ENCODE results near the gene GATB. TPM values are rescaled to one million over a fixed set of nuclear protein-coding genes. Genes with fewer than 3 reads are reported as not detected.

GATB gene
- total RNA-seq, 1 donor from 2014 or later: 18.0 TPM

- H3K9me3 Mint-ChIP-seq (ENCODE audit: unreplicated experiment): no peaks in the 10 kb centered on the region
- DNase-seq (ENCODE audit: extremely low spot score, unreplicated experiment): no peak
- no peak overlapping the region for H3K4me3 Mint-ChIP-seq (ENCODE audit: unreplicated experiment)
- peak overlapping the region; percentile 75 for H3K27ac Mint-ChIP-seq (ENCODE audit: unreplicated experiment)
- peaks cover 10% of the 10 kb centered on the region for H3K4me1 Mint-ChIP-seq (ENCODE audit: unreplicated experiment)
- peaks cover 20% of the 10 kb centered on the region for H3K27me3 Mint-ChIP-seq (ENCODE audit: unreplicated experiment)
- no peaks in the 10 kb centered on the region for H3K36me3 Mint-ChIP-seq (ENCODE audit: unreplicated experiment)
- no peak for TF ChIP-seq CTCF (IDR thresholded peaks at IDR 0.05)
Measured at GRCh38 chr4:151797853-151798252, 37.0 kb upstream of the GATB start.

- no peak overlapping the region for H3K4me3 Mint-ChIP-seq (ENCODE audit: unreplicated experiment)
- DNase-seq (ENCODE audit: extremely low spot score, unreplicated experiment): no peak
- H3K9me3 Mint-ChIP-seq (ENCODE audit: unreplicated experiment): no peaks in the 10 kb centered on the region
- H3K36me3 Mint-ChIP-seq (ENCODE audit: unreplicated experiment): no peaks in the 10 kb centered on the region
- peaks cover 7% of the 10 kb centered on the region for H3K4me1 Mint-ChIP-seq (ENCODE audit: unreplicated experiment)
- H3K27ac Mint-ChIP-seq (ENCODE audit: unreplicated experiment): peak overlapping the region; percentile 75
- peaks cover 20% of the 10 kb centered on the region for H3K27me3 Mint-ChIP-seq (ENCODE audit: unreplicated experiment)
- TF ChIP-seq CTCF (IDR thresholded peaks at IDR 0.05): no peak
Measured at GRCh38 chr4:151797131-151797530, 36.3 kb upstream of the GATB start.

DNA sequence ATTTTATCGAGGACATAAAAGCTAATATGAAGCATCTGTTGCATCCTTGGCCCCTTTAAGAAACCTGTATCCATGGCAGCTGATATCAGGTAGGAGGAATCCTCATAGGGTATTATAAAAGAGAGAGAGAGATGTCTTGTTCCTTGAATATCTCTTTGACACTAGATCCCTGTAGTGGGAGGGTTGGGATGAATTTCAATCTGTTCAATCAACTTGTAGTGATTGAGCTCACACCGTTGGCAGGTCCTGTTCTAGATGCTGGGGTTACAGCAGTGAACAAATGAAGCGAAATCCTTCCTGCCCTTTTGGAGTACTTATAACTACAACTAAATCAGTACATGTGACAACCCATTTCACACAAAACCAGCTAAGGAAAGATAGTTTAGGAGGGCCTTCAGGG is 35.3 kb upstream of the GATB start:
- no peak for DNase-seq (ENCODE audit: extremely low spot score, unreplicated experiment)
- H3K4me1 Mint-ChIP-seq (ENCODE audit: unreplicated experiment): peaks cover 6% of the 10 kb centered on the region
- H3K27ac Mint-ChIP-seq (ENCODE audit: unreplicated experiment): no peak overlapping the region
- H3K4me3 Mint-ChIP-seq (ENCODE audit: unreplicated experiment): no peak overlapping the region
- TF ChIP-seq CTCF (IDR thresholded peaks at IDR 0.05): no peak
- H3K9me3 Mint-ChIP-seq (ENCODE audit: unreplicated experiment): no peaks in the 10 kb centered on the region
- no peaks in the 10 kb centered on the region for H3K36me3 Mint-ChIP-seq (ENCODE audit: unreplicated experiment)
- H3K27me3 Mint-ChIP-seq (ENCODE audit: unreplicated experiment): peaks cover 27% of the 10 kb centered on the region

DNA sequence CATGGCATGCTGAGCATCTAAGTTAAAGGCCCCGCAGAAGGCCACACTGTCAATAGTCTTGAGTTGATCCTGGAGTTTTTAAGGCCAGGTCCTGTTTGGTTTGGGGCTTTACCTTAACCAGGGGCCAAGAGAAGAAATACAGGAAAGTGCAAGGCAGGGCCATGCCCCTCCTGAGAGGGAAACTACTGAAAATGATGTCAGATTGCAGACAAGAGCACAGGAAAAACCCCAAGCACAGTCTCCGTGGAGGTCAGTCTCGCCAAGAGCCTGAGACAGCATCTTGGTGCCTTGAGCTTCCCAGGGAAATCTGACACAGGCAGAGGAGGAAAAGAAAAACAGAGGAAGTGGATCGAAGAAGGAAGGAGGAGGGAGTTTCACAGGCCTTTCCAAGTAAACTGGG is 32.2 kb upstream of the GATB start:
- TF ChIP-seq CTCF (IDR thresholded peaks at IDR 0.05): no peak
- Mint-ChIP-seq H3K9me3 (ENCODE audit: unreplicated experiment) (no peaks in the 10 kb centered on the region), H3K27ac (ENCODE audit: unreplicated experiment) (no peak overlapping the region), H3K4me3 (ENCODE audit: unreplicated experiment) (no peak overlapping the region), H3K27me3 (ENCODE audit: unreplicated experiment) (peaks cover 51% of the 10 kb centered on the region), H3K4me1 (ENCODE audit: unreplicated experiment) (peaks cover 6% of the 10 kb centered on the region), H3K36me3 (ENCODE audit: unreplicated experiment) (no peaks in the 10 kb centered on the region)
- DNase-seq (ENCODE audit: extremely low spot score, unreplicated experiment): no peak

- H3K27ac Mint-ChIP-seq (ENCODE audit: unreplicated experiment): no peak overlapping the region
- H3K27me3 Mint-ChIP-seq (ENCODE audit: unreplicated experiment): peaks cover 56% of the 10 kb centered on the region
- H3K4me3 Mint-ChIP-seq (ENCODE audit: unreplicated experiment): no peak overlapping the region
- H3K4me1 Mint-ChIP-seq (ENCODE audit: unreplicated experiment): peaks cover 5% of the 10 kb centered on the region
- no peaks in the 10 kb centered on the region for H3K36me3 Mint-ChIP-seq (ENCODE audit: unreplicated experiment)
- TF ChIP-seq CTCF (IDR thresholded peaks at IDR 0.05): no peak
- no peak for DNase-seq (ENCODE audit: extremely low spot score, unreplicated experiment)
- no peaks in the 10 kb centered on the region for H3K9me3 Mint-ChIP-seq (ENCODE audit: unreplicated experiment)
Measured at GRCh38 chr4:151792530-151792929, 31.7 kb upstream of the GATB start.
